Keratinocyte (primary cell): ENCODE results near the gene KLHL42.

Experiments used
- CTCF ChIP-seq, 3 experiments: IDR thresholded peaks in 1 of 3; conservative IDR thresholded peaks in 1 of 3; optimal IDR thresholded peaks in 1 of 3; 2 replicates in 2 of 3; 3 replicates in 1 of 3; pipeline versions ENCODE3 to v1.5.1; 2011; ENCODE audit warnings: low read length in 3 of 3, mild to moderate bottlenecking in 3 of 3, moderate library complexity in 2 of 3, control low read depth in 1 of 3, inconsistent platforms in 1 of 3; ENCODE audit not compliant: insufficient read depth in 2 of 3; ENCODE audit errors: extremely low read depth in 1 of 3
- EZH2 ChIP-seq: IDR thresholded peaks from one replicate; pipeline ENCODE4 v1.6.1; 2012; ENCODE audit warnings: inconsistent platforms, mild to moderate bottlenecking, low read length, moderate library complexity

- TF ChIP-seq CTCF (optimal IDR thresholded peaks at IDR 0.05 in 1 of 3, IDR thresholded peaks at IDR 0.05 in 1 of 3, conservative IDR thresholded peaks at IDR 0.05 in 1 of 3; ENCODE audit: extremely low read depth in 1 of 3, insufficient read depth in 2 of 3, low read length in 3 of 3) (no peak), EZH2 (no peak)
Measured at GRCh38 chr12:27818401-27818918, 38.4 kb downstream of the KLHL42 start.
